HEK293T (cell line): Measurements from ENCODE around the gene ELOA.

Experiments used
- BHLHE40 ChIP-seq: fragments of 450-650 bp; IDR thresholded peaks from 2 replicates; pipeline ENCODE4 v1.6.1; 2016; ENCODE audit warnings: mild to moderate bottlenecking, moderate library complexity, borderline replicate concordance
- ELF4 ChIP-seq: fragments of 450-650 bp; IDR thresholded peaks from 2 replicates; pipeline ENCODE4 v1.6.1; 2017; ENCODE audit warnings: antibody characterized with exemption
- FOXK2 ChIP-seq: fragments of 450-650 bp; IDR thresholded peaks from 2 replicates; pipeline ENCODE4 v1.6.1; 2016; ENCODE audit warnings: mild to moderate bottlenecking
- FOXM1 ChIP-seq: fragments of 450-650 bp; IDR thresholded peaks from 2 replicates; pipeline ENCODE4 v1.6.1; 2017; ENCODE audit warnings: mild to moderate bottlenecking, borderline replicate concordance
- HDGF ChIP-seq: fragments of 450-650 bp; IDR thresholded peaks from 2 replicates; pipeline ENCODE4 v1.6.1; 2017; ENCODE audit warnings: antibody characterized with exemption, borderline replicate concordance
- PKNOX1 ChIP-seq: fragments of 450-650 bp; IDR thresholded peaks from 2 replicates; pipeline ENCODE4 v1.6.1; 2016
- SP1 ChIP-seq: fragments of 450-650 bp; IDR thresholded peaks from 2 replicates; pipeline ENCODE4 v1.6.1; 2017
- SUZ12 ChIP-seq: fragments of 450-650 bp; IDR thresholded peaks from 2 replicates; pipeline ENCODE4 v1.6.1; 2016; ENCODE audit warnings: mild to moderate bottlenecking
- TARDBP ChIP-seq: fragments of 450-650 bp; IDR thresholded peaks from 2 replicates; pipeline ENCODE4 v1.6.1; 2016

DNA sequence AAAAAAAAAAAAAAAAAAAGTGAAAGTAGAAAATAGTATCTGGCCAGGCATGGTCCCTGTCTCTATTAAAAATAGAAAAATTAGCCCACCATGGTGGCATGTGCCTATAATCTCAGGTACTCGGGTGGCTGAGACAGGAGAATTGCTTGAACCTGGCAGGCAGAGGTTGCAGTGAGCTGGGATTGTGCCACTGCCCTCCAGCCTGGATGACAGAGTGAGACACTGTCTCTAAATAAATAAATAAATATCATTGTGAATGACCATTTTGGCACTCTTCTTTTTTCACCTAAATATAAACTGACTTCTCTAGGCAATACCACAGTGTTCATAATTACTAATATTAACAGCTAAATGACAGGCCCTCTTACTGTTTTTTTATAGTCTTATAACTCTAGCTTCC is 14.5 kb downstream of the ELOA start:
- no peak for TF ChIP-seq BHLHE40
- no peak for TF ChIP-seq ELF4
- no peak for TF ChIP-seq HDGF
- TF ChIP-seq SUZ12 = no peak
- no peak for TF ChIP-seq TARDBP
- no peak for TF ChIP-seq FOXM1
- no peak for TF ChIP-seq PKNOX1
- no peak for TF ChIP-seq FOXK2
- TF ChIP-seq SP1 = no peak
